Gastroesophageal sphincter (tissue), 4 donors: ENCODE measurements around the gene MYH6. TPM values are rescaled to one million over a fixed set of nuclear protein-coding genes. Genes with fewer than 3 reads are reported as not detected.
"Not testable (repeated sequence)": the region's sequence is repeated elsewhere in the genome, so short reads cannot be mapped to it uniquely, and the experiment has no call there.

Experiments
- ATAC-seq: fragments of 150-250 bp; one replicate; pipeline ENCODE4 v1.9.1; 2016; ENCODE audit warnings: mild to moderate bottlenecking, moderate library complexity
- H3K27ac ChIP-seq, 4 donors: fragments of 200-600 bp; sonication (generic) in 3 of 4; 1 replicate in 3 of 4; 2 replicates in 1 of 4; pipeline ENCODE4 v1.5.1; 2016 to 2019
- H3K27me3 ChIP-seq: fragments of 200-600 bp; sonication (generic); one replicate; pipeline ENCODE4 v1.5.1; 2019
- H3K36me3 ChIP-seq, 2 donors: fragments of 200-600 bp; sonication (generic); one replicate each; pipeline ENCODE4 v1.5.1; 2019; ENCODE audit warnings: control low read depth in 1 of 2
- H3K4me1 ChIP-seq, 3 donors: fragments of 200-600 bp; sonication (generic); 1 replicate in 2 of 3; 2 replicates in 1 of 3; pipeline ENCODE4 v1.5.1; 2016 to 2019; ENCODE audit warnings: control low read depth in 2 of 3
- H3K4me3 ChIP-seq, 2 donors: fragments of 200-600 bp; sonication (generic); one replicate each; pipeline ENCODE4 v1.5.1; 2019; ENCODE audit warnings: mild to moderate bottlenecking in 1 of 2, moderate library complexity in 1 of 2
- H3K9me3 ChIP-seq, 3 donors: fragments of 200-600 bp; sonication (generic); one replicate each; pipeline ENCODE4 v1.5.1; 2017 to 2019; ENCODE audit warnings: control low read depth in 2 of 3
- CTCF ChIP-seq, 4 experiments: fragments of 200-600 bp in 2 of 4; fragments of 450-650 bp in 2 of 4; sonication (generic) in 1 of 4; IDR thresholded peaks; one replicate each; pipeline ENCODE4 v1.5.1; 2017 to 2019; ENCODE audit warnings: antibody characterized with exemption in 4 of 4, mild to moderate bottlenecking in 2 of 4, moderate library complexity in 2 of 4
- EP300 ChIP-seq: sonication (generic); formaldehyde crosslinking; IDR thresholded peaks from one replicate; pipeline ENCODE4 v1.6.1; 2017; ENCODE audit warnings: antibody characterized with exemption, mild to moderate bottlenecking
- POLR2A ChIP-seq, 2 donors: fragments of 450-650 bp; IDR thresholded peaks; one replicate each; pipeline ENCODE4 v1.6.1; 2017; ENCODE audit warnings: antibody characterized with exemption in 2 of 2, mild to moderate bottlenecking in 2 of 2, moderate library complexity in 1 of 2
- POLR2AphosphoS5 ChIP-seq: sonication (generic); formaldehyde crosslinking; IDR thresholded peaks from one replicate; pipeline ENCODE4 v1.6.1; 2017; ENCODE audit warnings: antibody characterized with exemption
- WGBS, 2 donors: methylation state at CpG; one replicate each; pipeline ENCODE4 v1.1.5; 2018; ENCODE audit warnings: low coverage in 1 of 2; 5-methylcytosine and 5-hydroxymethylcytosine counted together
- total RNA-seq, 4 donors: library from RNA; depleted of rRNA; stranded (reverse); fragments of >200 nt; gene quantifications; one replicate each; pipeline ENCODE4 v1.1.0, GENCODE V29; 2016

Gene MYH6
- total RNA-seq, 4 donors from 2014 or later: not detected

GRCh38 chr14:23387916-23388882 is 19.9 kb downstream of the MYH6 start:
- 81 to 100% methylated on average over 1 to 8 of the region's 26 CpGs for WGBS, 2 donors
- H3K4me1 ChIP-seq: no peaks in the 10 kb centered on the region
- TF ChIP-seq POLR2AphosphoS5: no peak
- no peak for TF ChIP-seq CTCF (IDR thresholded peaks at IDR 0.05)
- TF ChIP-seq POLR2A (IDR thresholded peaks at IDR 0.05): no peak
- TF ChIP-seq EP300: no peak
- H3K4me3 ChIP-seq: no peak overlapping the region
- no peaks in the 10 kb centered on the region for H3K9me3 ChIP-seq
- H3K27ac ChIP-seq: no peak overlapping the region
- H3K27me3 ChIP-seq: peaks cover 6% of the 10 kb centered on the region
- ATAC-seq: no peak
- no peaks in the 10 kb centered on the region for H3K36me3 ChIP-seq

- Histone ChIP-seq H3K27me3 (peaks cover 6% of the 10 kb centered on the region), H3K36me3 (no peaks in the 10 kb centered on the region), H3K27ac (no peak overlapping the region), H3K9me3 (no peaks in the 10 kb centered on the region), H3K4me1 (no peaks in the 10 kb centered on the region), H3K4me3 (no peak overlapping the region)
- TF ChIP-seq POLR2AphosphoS5 (no peak), CTCF (IDR thresholded peaks at IDR 0.05) (no peak), EP300 (no peak), POLR2A (IDR thresholded peaks at IDR 0.05) (no peak)
- 79 to 88% methylated on average over 1 of the region's 1 CpG for WGBS, 2 donors
- ATAC-seq: no peak
Observed at GRCh38 chr14:23386999-23387398, 21.1 kb downstream of the MYH6 start.

- H3K27me3 ChIP-seq, H3K4me1 ChIP-seq, H3K27ac ChIP-seq, H3K9me3 ChIP-seq, H3K36me3 ChIP-seq, ATAC-seq, H3K4me3 ChIP-seq: not testable (repeated sequence)
- no CpG with 5 or more reads among the region's 17 CpGs for WGBS, 2 donors
Observed at GRCh38 chr14:23386266-23386657, 21.8 kb downstream of the MYH6 start.

GRCh38 chr14:23385642-23386265 is 22.3 kb downstream of the MYH6 start:
- Histone ChIP-seq H3K9me3 (no peaks in the 10 kb centered on the region), H3K4me3 (no peak overlapping the region), H3K36me3 (no peaks in the 10 kb centered on the region), H3K27me3 (peaks cover 8% of the 10 kb centered on the region), H3K27ac (no peak overlapping the region), H3K4me1 (no peaks in the 10 kb centered on the region)
- TF ChIP-seq EP300 (no peak), CTCF (IDR thresholded peaks at IDR 0.05) (no peak), POLR2AphosphoS5 (no peak), POLR2A (IDR thresholded peaks at IDR 0.05) (no peak)
- ATAC-seq: no peak
- WGBS, 2 donors: 80 to 93% methylated on average over 1 to 6 of the region's 18 CpGs

GRCh38 chr14:23385244-23385641 is 22.8 kb downstream of the MYH6 start:
- Histone ChIP-seq H3K27ac (no peak overlapping the region), H3K27me3 (peaks cover 13% of the 10 kb centered on the region), H3K9me3 (no peaks in the 10 kb centered on the region), H3K36me3 (no peaks in the 10 kb centered on the region), H3K4me3 (no peak overlapping the region), H3K4me1 (peaks cover 0 to 3% (median 2%) of the 10 kb centered on the region in 3 donors)
- no peak for ATAC-seq
- no peak for TF ChIP-seq CTCF (IDR thresholded peaks at IDR 0.05)
- no peak for TF ChIP-seq POLR2AphosphoS5
- no peak for TF ChIP-seq POLR2A (IDR thresholded peaks at IDR 0.05)
- no peak for TF ChIP-seq EP300
- WGBS, 2 donors: 61% methylated on average over 2 of the region's 2 CpGs; no CpG with 5 or more reads in 1 of the 2 donors
